HG03457 (cell line): ENCODE measurements around the gene C17orf78.
A peak's percentile ranks its signal among the peaks of the same experiment; 100 is the strongest.
"Not testable (repeated sequence)": the region's sequence is repeated elsewhere in the genome, so short reads cannot be mapped to it uniquely, and the experiment has no call there.

Experiments used
- ATAC-seq: cut with Tn5 transposase; IDR thresholded peaks from one replicate; pipeline ENCODE4 v1.9.1; 2021; ENCODE audit warnings: moderate number of reproducible peaks; ENCODE audit not compliant: unreplicated experiment

The C17orf78 gene

DNA sequence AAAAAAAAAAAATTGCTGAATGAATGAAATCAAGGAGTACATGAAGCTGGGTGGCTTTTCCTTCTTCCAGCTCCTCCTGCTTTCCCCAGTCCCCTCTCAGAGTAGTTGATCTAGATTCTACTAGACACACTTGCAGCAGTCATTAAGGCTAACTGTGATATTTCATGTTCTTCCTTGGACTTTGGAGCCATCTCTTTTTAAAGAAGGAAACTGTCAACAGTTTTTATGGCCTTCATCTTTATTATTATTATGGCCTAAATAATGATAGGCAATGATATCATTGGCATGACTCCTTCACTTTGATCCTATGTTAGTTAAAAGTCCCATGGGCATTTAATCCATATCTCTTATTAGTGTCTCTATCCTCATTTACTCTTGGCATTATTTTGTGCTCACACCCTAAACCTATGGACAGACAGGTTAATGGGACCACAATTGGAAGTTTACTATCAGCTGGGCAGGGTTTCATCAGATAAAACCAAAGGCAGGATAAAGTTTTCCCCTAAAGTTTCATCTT, 9.7 kb downstream of the C17orf78 start:
- no peak for ATAC-seq

GRCh38 chr17:37386462-37386861, 10.7 kb downstream of the C17orf78 start:
- no peak for ATAC-seq

DNA sequence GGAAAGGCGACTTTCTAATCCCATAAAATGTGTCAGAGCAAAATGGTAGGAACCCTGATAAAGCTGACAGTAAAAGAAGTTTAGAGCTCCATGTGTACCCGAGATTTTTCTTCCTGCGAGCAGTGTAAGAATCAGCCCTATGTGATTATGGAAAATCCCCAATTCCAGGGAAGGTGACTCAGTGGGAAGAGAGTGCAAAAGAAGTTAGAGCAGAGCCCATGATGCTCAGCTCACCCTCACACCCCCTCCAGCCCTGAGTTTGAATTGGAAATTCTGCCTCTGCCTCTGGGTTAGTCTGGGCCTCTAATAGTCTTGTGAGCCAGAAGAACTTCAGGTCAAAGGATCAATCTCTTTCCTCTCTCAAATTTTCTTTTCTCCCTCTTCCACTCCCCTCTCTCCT, 12.5 kb downstream of the C17orf78 start:
- ATAC-seq, result no peak

DNA sequence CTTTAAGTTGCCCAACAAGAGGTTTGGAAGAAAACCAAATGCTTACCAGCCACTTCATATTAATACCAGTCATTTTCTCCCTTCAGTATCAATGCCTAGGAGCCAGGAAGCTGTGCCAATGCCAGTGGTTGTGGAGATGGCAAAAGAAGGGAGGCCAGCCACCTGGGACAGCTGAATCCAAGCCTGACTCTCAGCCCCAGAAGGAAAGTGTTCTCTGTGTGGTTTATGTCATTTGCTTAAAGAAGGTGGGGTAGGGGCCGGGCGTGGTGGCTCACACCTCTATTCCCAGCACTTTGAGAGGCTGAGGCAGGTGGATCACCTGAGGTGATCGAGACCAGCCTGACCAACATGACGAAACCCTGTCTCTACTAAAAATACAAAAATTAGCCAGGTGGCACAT, 13.4 kb downstream of the C17orf78 start:
- ATAC-seq, result no peak

- no peak for ATAC-seq
Measured at GRCh38 chr17:37391146-37391545, 15.4 kb downstream of the C17orf78 start.

DNA sequence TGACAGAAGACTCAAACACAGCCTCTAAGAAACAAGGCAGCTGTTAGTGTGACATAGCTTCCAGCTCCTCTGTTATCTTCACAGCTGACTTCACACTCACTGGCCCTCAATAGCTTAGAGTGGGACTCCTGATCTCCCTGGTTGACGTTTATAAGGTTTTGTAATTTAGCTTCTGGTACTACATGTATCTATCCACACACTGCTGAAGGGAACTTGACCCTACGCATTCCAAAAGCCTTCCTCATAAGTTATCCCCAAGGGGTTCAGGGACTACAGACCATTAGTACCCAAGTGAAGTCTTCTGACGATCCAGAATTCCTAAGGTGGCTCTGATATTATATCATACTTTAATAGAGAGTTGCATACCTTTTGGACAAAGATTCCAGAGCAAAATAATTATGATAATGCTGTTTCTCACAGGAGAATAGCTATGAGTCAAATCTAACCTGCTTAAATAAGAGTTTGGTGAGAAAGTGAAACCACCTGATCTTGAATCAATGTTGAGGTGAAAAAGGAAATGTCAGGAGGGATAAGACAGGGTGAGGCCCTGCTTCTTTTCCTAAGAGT, 16.3 kb downstream of the C17orf78 start:
- ATAC-seq, result no peak

DNA sequence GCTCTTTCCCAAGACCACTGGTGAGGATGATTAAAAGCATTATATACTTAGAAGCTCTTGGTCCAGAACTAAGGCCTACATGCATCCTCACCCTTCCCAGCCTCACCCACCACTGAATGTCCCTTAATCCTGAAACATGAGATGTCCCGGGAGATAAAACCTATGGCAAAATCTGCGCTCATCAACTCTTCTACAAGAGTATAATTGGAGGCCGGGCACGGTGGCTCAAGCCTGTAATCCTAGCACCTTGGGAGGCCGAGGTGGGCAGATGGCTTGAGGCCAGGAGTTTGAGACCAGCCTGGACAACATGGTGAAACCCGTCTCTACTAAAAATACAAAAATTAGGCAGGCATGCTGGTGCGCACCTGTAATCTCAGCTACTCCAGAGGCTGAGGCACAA, 17.6 kb downstream of the C17orf78 start:
- ATAC-seq, result no peak

DNA sequence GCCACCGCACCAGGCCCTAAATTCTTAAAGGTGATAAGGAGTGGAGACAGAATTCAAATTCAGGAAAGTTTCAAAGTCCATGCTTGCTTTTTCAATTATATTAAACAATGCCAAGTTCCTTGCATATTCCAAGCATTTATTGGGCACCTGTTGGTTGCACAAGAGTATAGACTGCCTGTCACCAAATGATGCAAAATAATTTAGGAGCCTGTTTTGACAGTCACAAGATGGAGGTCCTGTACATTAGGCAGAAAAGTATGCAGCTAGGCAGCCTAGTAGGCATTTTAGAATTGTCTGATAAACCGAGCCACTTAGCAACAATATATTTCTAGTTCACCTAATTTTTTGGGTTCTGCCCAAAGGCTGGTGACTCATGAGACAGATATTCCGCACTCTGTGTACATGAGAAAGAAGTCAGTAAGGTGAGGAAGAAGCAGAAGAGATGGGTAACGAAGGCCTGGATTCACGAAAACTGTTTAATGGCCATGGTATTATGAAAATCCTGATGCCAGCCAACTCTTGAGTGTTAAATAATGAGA, 23.5 kb downstream of the C17orf78 start:
- ATAC-seq, result no peak

GRCh38 chr17:37400505-37400904, 24.7 kb downstream of the C17orf78 start:
- ATAC-seq, result no peak

DNA sequence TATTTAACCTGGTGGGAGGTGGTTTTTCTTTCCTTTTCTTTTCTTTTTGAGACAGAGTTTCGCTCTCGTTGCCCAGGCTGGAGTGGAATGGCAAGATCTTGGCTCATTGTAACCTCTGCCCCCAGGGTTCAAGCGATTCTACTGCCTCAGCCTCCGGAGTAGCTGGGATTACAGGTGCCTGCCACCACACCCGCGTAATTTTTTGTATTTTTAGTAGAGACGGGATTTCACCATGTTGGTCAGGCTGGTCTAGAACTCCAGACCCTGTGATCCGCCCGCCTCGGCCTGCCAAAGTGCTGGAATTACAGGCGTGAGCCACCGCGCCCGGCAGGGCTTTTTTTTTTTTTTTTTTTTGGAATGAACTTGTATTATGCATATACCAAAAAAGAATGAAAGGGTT, 29.7 kb downstream of the C17orf78 start:
- not testable (repeated sequence) for ATAC-seq

- ATAC-seq, result no peak
Measured at GRCh38 chr17:37405955-37406634, 30.3 kb downstream of the C17orf78 start.

DNA sequence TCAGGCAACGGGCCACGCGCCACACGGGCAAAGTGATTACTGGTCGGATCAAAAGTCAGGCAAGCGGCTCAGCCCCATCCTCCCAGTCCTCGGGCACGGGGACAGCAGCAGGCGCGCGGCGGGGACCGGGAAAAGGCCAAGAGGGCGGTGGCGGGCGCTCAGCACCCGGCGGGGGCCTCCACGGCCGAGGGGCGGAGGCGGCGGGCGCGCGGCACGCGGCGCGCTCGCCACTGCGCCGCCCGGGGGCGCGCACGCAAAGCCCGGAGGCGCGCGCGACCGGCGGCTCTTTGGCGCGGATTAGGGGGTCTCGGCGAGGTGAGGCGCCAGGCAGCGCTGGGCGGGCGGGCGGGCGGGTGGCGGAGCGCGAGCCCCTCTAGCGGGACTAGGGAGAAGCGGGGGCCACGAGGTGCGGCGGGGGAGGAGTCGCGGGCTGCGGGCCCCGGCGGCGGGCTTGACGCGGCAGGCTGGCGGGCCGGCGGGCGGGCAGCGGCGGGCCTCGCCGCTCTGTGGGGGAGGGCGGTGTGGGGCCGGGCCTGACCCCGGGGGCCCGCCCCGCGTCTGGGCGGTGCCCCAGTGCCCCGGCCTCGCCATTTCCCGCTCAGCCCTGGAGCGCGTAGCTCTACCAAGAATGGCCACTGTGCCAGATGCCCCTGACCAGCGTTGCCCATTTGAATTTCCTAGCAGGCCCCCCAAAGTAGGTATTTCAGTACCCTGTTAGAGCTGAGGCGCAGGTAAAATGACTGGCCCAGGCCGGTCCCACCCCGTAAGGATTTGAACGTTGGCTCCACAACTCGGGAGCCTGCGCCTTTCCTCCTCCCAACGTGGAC, 31.1 kb downstream of the C17orf78 start, which contains the start of the genes ACACA and TADA2A:
ACACA (minus strand) TSS at position 202 of the 827 bp plus-strand sequence. CDS start 537 bp downstream, outside the sequence.
TADA2A (plus strand) TSS at position 252 of the 827 bp plus-strand sequence. CDS start 4,480 bp downstream, outside the sequence.
- ATAC-seq, result peak; percentile 73

- not testable (repeated sequence) for ATAC-seq
Measured at GRCh38 chr17:37408145-37408479, 32.3 kb downstream of the C17orf78 start.

DNA sequence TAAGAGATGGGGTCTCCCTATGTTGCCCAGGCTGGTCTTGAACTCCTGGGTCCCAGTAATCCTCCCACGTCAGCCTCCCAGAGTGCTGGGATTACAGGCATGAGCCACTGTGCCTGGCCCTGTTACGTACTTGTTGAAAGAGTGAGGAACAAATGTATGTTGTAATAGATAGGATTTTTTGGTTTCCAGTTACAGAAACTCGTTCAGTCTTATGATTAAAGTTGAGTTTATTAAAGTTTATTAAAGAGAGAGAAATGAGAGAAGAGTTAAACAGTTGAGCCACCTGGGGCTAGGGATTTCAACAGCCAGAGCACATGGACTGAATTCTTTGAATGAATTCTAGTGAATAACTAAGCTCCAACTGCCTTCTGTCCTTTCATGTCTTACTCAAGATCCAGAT, 34.6 kb downstream of the C17orf78 start:
- ATAC-seq, result no peak

DNA sequence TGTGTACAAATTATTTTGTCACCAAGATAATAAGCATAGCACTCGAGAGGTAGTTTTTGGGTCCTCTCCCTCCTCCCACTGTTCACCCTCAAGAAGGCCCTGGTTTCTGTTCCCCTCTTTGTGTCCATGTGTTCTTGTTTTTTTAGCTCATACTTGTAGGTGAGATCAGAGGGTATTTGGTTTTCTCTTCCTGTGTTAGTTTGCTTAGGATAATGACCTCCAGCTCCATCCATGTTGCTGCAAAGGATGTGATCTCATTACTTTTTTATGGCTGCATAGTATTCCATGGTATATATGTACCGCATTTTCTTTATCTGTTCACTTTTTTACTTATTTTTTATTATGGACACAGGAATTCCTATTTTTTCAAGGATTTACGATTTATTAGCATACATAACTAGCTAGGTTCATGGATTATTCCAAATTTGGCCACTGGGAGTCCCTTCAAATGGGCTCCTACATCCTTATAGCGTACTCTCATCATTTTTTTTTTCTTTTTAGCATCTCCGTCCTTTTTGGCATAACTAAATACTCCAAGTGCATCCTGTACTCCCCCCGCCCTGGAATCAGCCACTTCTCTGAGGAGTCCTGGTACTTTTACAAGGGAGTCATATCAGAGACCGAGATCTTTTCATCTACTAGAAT, 38.2 kb downstream of the C17orf78 start:
- ATAC-seq, result no peak

- ATAC-seq, result no peak
Measured at GRCh38 chr17:37417852-37418251, 42.1 kb downstream of the C17orf78 start.

DNA sequence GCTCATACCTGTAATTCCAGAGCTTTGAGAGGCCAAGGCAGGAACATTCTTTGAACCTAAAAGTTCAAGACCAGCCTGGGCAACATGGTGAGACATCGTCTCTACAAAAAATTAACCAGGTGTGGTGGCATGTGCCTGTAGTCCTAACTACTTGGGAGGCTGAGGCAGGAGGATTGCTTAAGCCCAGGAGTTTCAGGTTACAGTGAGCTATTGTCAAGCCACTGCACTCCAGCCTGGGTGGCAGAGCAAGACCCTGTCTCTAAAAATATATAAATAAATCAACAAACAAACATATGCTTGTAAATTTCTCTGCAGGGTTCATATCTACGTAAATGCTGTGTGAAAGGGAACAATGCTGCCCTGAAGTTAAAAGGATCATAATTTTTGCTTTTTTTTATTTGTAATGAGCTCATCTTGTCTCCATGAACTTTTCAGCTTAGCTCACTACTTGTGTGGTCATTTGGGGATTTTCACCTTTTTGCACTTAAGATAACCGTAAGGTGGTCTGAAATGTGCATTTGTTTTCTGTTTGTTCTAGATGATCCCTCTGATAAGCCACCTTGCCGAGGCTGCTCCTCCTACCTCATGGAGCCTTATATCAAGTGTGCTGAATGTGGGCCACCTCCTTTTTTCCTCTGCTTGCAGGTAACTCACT, 47.3 kb downstream of the C17orf78 start:
- ATAC-seq, result no peak

- no peak for ATAC-seq
Measured at GRCh38 chr17:37425268-37425667, 49.5 kb downstream of the C17orf78 start.

GRCh38 chr17:37429039-37429438, 53.3 kb downstream of the C17orf78 start:
- no peak for ATAC-seq

GRCh38 chr17:37429453-37429852, 53.7 kb downstream of the C17orf78 start:
- ATAC-seq, result no peak
